ENCODE results near the gene PIK3R1. TPM values are rescaled to one million over a fixed set of nuclear protein-coding genes. Genes with fewer than 3 reads are reported as not detected.

PIK3R1 gene
- total RNA-seq, 1 donor from 2014 or later = 89.7 TPM

GRCh38 chr5:68304421-68305052 is 89.0 kb downstream of the PIK3R1 start:
- DNase-seq (ENCODE audit: low spot score, unreplicated experiment) = no peak
- no peaks in the 10 kb centered on the region for H3K9me3 Mint-ChIP-seq (ENCODE audit: low read depth)
- peaks cover 22% of the 10 kb centered on the region for H3K4me1 Mint-ChIP-seq (ENCODE audit: low read depth)
- no peak overlapping the region for H3K27ac Mint-ChIP-seq
- H3K36me3 Mint-ChIP-seq (ENCODE audit: insufficient read depth) = peaks cover 14% of the 10 kb centered on the region
- no peak overlapping the region for H3K4me3 Mint-ChIP-seq (ENCODE audit: low read depth)
- H3K27me3 Mint-ChIP-seq = no peaks in the 10 kb centered on the region
- TF ChIP-seq CTCF (IDR thresholded peaks at IDR 0.05; ENCODE audit: unreplicated experiment) = no peak

- DNase-seq (ENCODE audit: low spot score, unreplicated experiment) = no peak
- Mint-ChIP-seq H3K9me3 (ENCODE audit: low read depth) (no peaks in the 10 kb centered on the region), H3K4me1 (ENCODE audit: low read depth) (peaks cover 22% of the 10 kb centered on the region), H3K27me3 (no peaks in the 10 kb centered on the region), H3K36me3 (ENCODE audit: insufficient read depth) (peaks cover 11% of the 10 kb centered on the region), H3K27ac (no peak overlapping the region), H3K4me3 (ENCODE audit: low read depth) (no peak overlapping the region)
- no peak for TF ChIP-seq CTCF (IDR thresholded peaks at IDR 0.05; ENCODE audit: unreplicated experiment)
Measured at GRCh38 chr5:68305223-68305870, 89.8 kb downstream of the PIK3R1 start.

GRCh38 chr5:68306361-68307014 is 90.9 kb downstream of the PIK3R1 start:
- H3K4me3 Mint-ChIP-seq (ENCODE audit: low read depth) = no peak overlapping the region
- no peak for TF ChIP-seq CTCF (IDR thresholded peaks at IDR 0.05; ENCODE audit: unreplicated experiment)
- peaks cover 22% of the 10 kb centered on the region for H3K4me1 Mint-ChIP-seq (ENCODE audit: low read depth)
- H3K36me3 Mint-ChIP-seq (ENCODE audit: insufficient read depth) = peaks cover 8% of the 10 kb centered on the region
- no peaks in the 10 kb centered on the region for H3K27me3 Mint-ChIP-seq
- H3K9me3 Mint-ChIP-seq (ENCODE audit: low read depth) = no peaks in the 10 kb centered on the region
- H3K27ac Mint-ChIP-seq = no peak overlapping the region
- DNase-seq (ENCODE audit: low spot score, unreplicated experiment) = no peak

GRCh38 chr5:68313336-68313735 is 97.8 kb downstream of the PIK3R1 start:
- Mint-ChIP-seq H3K36me3 (ENCODE audit: insufficient read depth) (no peaks in the 10 kb centered on the region), H3K4me3 (ENCODE audit: low read depth) (no peak overlapping the region), H3K9me3 (ENCODE audit: low read depth) (no peaks in the 10 kb centered on the region), H3K27ac (no peak overlapping the region), H3K27me3 (no peaks in the 10 kb centered on the region), H3K4me1 (ENCODE audit: low read depth) (no peaks in the 10 kb centered on the region)
- no peak for DNase-seq (ENCODE audit: low spot score, unreplicated experiment)
- no peak for TF ChIP-seq CTCF (IDR thresholded peaks at IDR 0.05; ENCODE audit: unreplicated experiment)

- no peaks in the 10 kb centered on the region for H3K36me3 Mint-ChIP-seq (ENCODE audit: insufficient read depth)
- H3K9me3 Mint-ChIP-seq (ENCODE audit: low read depth) = peaks cover 4% of the 10 kb centered on the region
- H3K27ac Mint-ChIP-seq = no peak overlapping the region
- no peak for DNase-seq (ENCODE audit: low spot score, unreplicated experiment)
- H3K27me3 Mint-ChIP-seq = no peaks in the 10 kb centered on the region
- TF ChIP-seq CTCF (IDR thresholded peaks at IDR 0.05; ENCODE audit: unreplicated experiment) = no peak
- H3K4me3 Mint-ChIP-seq (ENCODE audit: low read depth) = no peak overlapping the region
- peaks cover 2% of the 10 kb centered on the region for H3K4me1 Mint-ChIP-seq (ENCODE audit: low read depth)
Measured at GRCh38 chr5:68314465-68314864, 98.9 kb downstream of the PIK3R1 start.
